Spinal cord (tissue), 10 donors: ENCODE data around the gene DCANP1. TPM values are rescaled to one million over a fixed set of nuclear protein-coding genes. Genes with fewer than 3 reads are reported as not detected.
A peak's percentile ranks its signal among the peaks of the same experiment; 100 is the strongest.

ENCODE experiments used
- DNase-seq, 6 donors: peaks; one replicate each; pipeline versions ENCODE4 v3.0.0 to v3.0.0-alpha.2; 2013 to 2015; ENCODE audit warnings: low spot score in 6 of 6, low read depth in 4 of 6
- H3K27ac ChIP-seq: one replicate; pipeline ENCODE4 v1.5.1; 2013; ENCODE audit warnings: low read depth, low read length, control low read depth
- H3K27me3 ChIP-seq: one replicate; pipeline ENCODE4 v1.6.1; 2013; ENCODE audit warnings: low read length; ENCODE audit not compliant: control insufficient read depth, insufficient read depth
- H3K36me3 ChIP-seq: one replicate; pipeline ENCODE4 v1.6.1; 2013; ENCODE audit warnings: low read length; ENCODE audit not compliant: control insufficient read depth, insufficient read depth
- H3K4me1 ChIP-seq: one replicate; pipeline ENCODE4 v1.6.1; 2013; ENCODE audit warnings: low read length; ENCODE audit not compliant: control insufficient read depth, insufficient read depth
- H3K4me3 ChIP-seq: one replicate; pipeline ENCODE4 v1.5.1; 2013; ENCODE audit warnings: low read depth, low read length, control low read depth
- H3K9me3 ChIP-seq: one replicate; pipeline ENCODE4 v1.6.1; 2013; ENCODE audit warnings: low read length; ENCODE audit not compliant: control insufficient read depth, insufficient read depth
- WGBS: methylation state at CpG from one replicate; pipeline ENCODE4 v1.1.5; 2013; ENCODE audit warnings: missing lambda C conversion rate; ENCODE audit not compliant: insufficient coverage; 5-methylcytosine and 5-hydroxymethylcytosine counted together
- polyA plus RNA-seq, 2 donors: library from polyadenylated mRNA; unstranded; fragments of 120-200 nt; gene quantifications; one replicate each; pipeline ENCODE4 v1.2.1, GENCODE V29; 2013; ENCODE audit not compliant: insufficient read length in 2 of 2
- total RNA-seq, 2 donors: library from RNA; depleted of rRNA in 1 of 2; stranded (reverse); fragments of 120-200 nt in 1 of 2; fragments of >200 nt in 1 of 2; gene quantifications; one replicate each; pipeline versions ENCODE4 v1.2.3 to v1.2.4, GENCODE V29; 2013 to 2014
- donor health status: healthy.

Gene DCANP1
- total and polyA plus RNA-seq, 4 donors = 0.10 to 0.11 TPM; not detected in 2

GRCh38 chr5:135451581-135452320 is 4.6 kb upstream of the DCANP1 start:
- no peaks in the 10 kb centered on the region for H3K9me3 ChIP-seq
- H3K4me3 ChIP-seq = no peak overlapping the region
- WGBS = 86% methylated on average over 10 of the region's 17 CpGs
- DNase-seq = no peak
- H3K4me1 ChIP-seq = peaks cover 18% of the 10 kb centered on the region
- H3K27me3 ChIP-seq = peaks cover 10% of the 10 kb centered on the region
- no peaks in the 10 kb centered on the region for H3K36me3 ChIP-seq
- no peak overlapping the region for H3K27ac ChIP-seq

- H3K27ac ChIP-seq = no peak overlapping the region
- DNase-seq = no peak
- H3K4me3 ChIP-seq = no peak overlapping the region
- H3K9me3 ChIP-seq = no peaks in the 10 kb centered on the region
- WGBS = 93% methylated on average over 2 of the region's 2 CpGs
- H3K4me1 ChIP-seq = peaks cover 15% of the 10 kb centered on the region
- H3K36me3 ChIP-seq = no peaks in the 10 kb centered on the region
- peaks cover 7% of the 10 kb centered on the region for H3K27me3 ChIP-seq
These were observed 3.8 kb upstream of the DCANP1 start for GRCh38 chr5:135450952-135451351.

DNA sequence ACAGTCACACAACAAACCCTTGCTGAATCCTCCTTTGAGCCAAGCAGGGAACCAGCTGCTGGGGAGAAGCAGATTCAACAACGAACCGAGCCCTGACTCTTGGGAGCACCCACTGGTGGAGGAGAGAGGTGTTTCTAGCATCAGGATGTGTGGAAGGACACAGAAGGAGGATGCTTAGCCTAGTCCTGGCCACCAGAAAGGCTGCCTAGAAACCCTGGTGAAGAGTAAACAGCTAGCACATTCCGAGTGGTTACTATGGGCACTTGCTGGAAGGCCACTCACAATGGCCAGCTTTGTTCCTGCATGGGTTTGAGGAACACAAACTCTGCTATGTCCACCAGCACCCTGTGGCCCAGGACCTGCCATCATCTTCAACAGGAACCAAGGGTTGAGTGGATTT is 3.2 kb upstream of the DCANP1 start:
- H3K27me3 ChIP-seq = peaks cover 5% of the 10 kb centered on the region
- H3K36me3 ChIP-seq = no peaks in the 10 kb centered on the region
- no peaks in the 10 kb centered on the region for H3K9me3 ChIP-seq
- no peak overlapping the region for H3K27ac ChIP-seq
- H3K4me1 ChIP-seq = peaks cover 18% of the 10 kb centered on the region
- no peak overlapping the region for H3K4me3 ChIP-seq
- peak in 1 of 6 donors; percentile 60 for DNase-seq
- 37% methylated on average over 3 of the region's 3 CpGs for WGBS

- Histone ChIP-seq H3K4me3 (no peak overlapping the region), H3K27me3 (no peaks in the 10 kb centered on the region), H3K36me3 (no peaks in the 10 kb centered on the region), H3K4me1 (peaks cover 24% of the 10 kb centered on the region), H3K9me3 (no peaks in the 10 kb centered on the region), H3K27ac (no peak overlapping the region)
- WGBS = 94% methylated on average over 12 of the region's 12 CpGs
- no peak for DNase-seq
These were observed 2.5 kb upstream of the DCANP1 start for GRCh38 chr5:135449644-135450043.

GRCh38 chr5:135448791-135449507 is 1.8 kb upstream of the DCANP1 start:
- H3K4me1 ChIP-seq = peaks cover 25% of the 10 kb centered on the region

GRCh38 chr5:135448071-135448739 is 1.1 kb upstream of the DCANP1 start:
- Histone ChIP-seq H3K27ac (no peak overlapping the region), H3K9me3 (no peaks in the 10 kb centered on the region), H3K4me3 (no peak overlapping the region), H3K4me1 (peaks cover 30% of the 10 kb centered on the region), H3K27me3 (no peaks in the 10 kb centered on the region), H3K36me3 (no peaks in the 10 kb centered on the region)
- 90% methylated on average over 7 of the region's 9 CpGs for whole genome bisulfite sequencing
- DNase-seq = no peak

More at GRCh38 chr5:135448791-135449507, 1.8 kb upstream of the DCANP1 start:
- Histone ChIP-seq H3K27me3 (no peaks in the 10 kb centered on the region), H3K27ac (no peak overlapping the region), H3K4me3 (no peak overlapping the region), H3K36me3 (no peaks in the 10 kb centered on the region), H3K9me3 (no peaks in the 10 kb centered on the region)
- DNase-seq = no peak
- WGBS = 63% methylated on average over 3 of the region's 9 CpGs

DNA sequence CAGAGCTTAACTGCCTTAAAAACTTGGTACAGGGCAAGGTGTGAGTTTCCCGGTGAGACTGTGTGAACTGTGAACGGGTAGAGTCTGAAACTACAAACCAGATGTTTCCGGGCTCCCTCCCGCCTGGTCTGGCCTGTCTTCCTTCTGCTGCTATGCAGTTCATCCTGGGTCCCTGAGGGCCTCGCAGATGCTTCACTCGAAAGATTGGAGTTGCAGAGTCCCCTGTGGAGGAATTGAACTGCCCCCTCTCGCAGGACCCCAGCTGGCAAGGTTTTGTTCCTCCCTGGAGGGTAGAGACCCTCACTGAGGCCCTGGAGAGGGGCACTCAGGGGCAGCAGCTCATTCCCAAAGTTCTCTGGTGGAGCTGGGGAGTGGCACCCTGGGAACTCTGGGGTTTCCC is 533 bp downstream of the DCANP1 start:
- no peaks in the 10 kb centered on the region for H3K36me3 ChIP-seq
- no peaks in the 10 kb centered on the region for H3K9me3 ChIP-seq
- 89% methylated on average over 7 of the region's 7 CpGs for WGBS
- DNase-seq = no peak
- peaks cover 39% of the 10 kb centered on the region for H3K4me1 ChIP-seq
- H3K27me3 ChIP-seq = no peaks in the 10 kb centered on the region
- no peak overlapping the region for H3K27ac ChIP-seq
- no peak overlapping the region for H3K4me3 ChIP-seq

DNA sequence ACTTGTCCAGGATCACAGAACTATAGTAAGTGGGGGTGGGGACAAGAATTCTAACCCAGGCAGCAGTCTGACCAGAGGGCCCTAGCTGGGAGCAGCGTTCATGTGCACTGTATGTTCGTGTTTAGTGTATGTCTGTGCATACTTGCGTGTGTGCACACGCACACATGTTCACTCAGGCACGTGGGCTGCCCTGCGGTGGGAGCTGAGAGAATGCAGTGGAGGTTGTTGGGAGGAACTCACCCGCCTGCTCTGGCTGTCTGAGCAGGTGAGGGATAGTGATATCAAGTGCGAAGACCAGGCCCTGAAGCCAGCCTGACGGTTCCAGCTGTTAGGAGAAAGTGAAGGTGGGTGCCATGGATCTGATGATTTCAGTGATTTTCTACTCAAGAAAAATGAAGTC is 942 bp downstream of the DCANP1 start:
- Histone ChIP-seq H3K9me3 (no peaks in the 10 kb centered on the region), H3K4me3 (no peak overlapping the region), H3K27ac (no peak overlapping the region), H3K36me3 (no peaks in the 10 kb centered on the region), H3K27me3 (no peaks in the 10 kb centered on the region), H3K4me1 (peaks cover 39% of the 10 kb centered on the region)
- no peak for DNase-seq
- 93% methylated on average over 9 of the region's 9 CpGs for WGBS

DNA sequence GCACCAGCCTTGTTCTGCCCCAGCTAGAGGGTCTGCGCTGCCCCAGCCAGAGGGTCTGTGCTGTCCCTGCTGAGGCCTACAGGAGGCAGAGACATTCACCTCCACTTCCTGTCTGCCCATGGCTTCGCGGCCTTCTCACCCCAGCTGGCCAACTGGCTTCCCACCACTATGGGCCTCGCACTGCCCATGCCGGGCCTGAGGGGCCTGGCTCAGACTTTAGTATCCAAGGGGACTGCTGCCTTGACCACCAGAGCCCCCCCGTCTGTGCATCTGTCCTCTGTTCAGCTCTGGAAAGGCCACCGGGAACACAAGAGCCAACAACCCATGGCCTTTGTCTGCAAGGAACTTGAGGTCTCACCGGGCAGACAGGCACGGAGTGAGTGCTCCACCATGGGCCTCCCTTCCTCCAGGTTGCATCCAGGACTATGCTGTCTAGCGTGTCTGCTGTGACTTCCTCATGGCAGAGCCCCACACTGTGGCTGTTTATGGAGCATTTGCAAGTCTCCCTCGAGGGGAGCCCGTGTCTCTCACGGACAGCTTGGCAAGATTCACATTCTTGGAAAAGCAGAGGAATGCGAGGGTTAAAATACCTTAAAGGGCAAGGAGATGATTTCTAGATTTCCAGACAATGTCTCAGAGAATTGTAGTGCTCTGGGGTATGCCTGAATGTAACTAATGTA is 1.7 kb downstream of the DCANP1 start:
- H3K4me1 ChIP-seq = peaks cover 34% of the 10 kb centered on the region
- DNase-seq = no peak
- H3K9me3 ChIP-seq = no peaks in the 10 kb centered on the region
- 83% methylated on average over 12 of the region's 14 CpGs for WGBS
- H3K4me3 ChIP-seq = no peak overlapping the region
- H3K27ac ChIP-seq = no peak overlapping the region
- H3K36me3 ChIP-seq = no peaks in the 10 kb centered on the region
- H3K27me3 ChIP-seq = no peaks in the 10 kb centered on the region
